ENCODE data around the gene WAPL.
A peak's percentile ranks its signal among the peaks of the same experiment; 100 is the strongest.

WAPL gene

DNA sequence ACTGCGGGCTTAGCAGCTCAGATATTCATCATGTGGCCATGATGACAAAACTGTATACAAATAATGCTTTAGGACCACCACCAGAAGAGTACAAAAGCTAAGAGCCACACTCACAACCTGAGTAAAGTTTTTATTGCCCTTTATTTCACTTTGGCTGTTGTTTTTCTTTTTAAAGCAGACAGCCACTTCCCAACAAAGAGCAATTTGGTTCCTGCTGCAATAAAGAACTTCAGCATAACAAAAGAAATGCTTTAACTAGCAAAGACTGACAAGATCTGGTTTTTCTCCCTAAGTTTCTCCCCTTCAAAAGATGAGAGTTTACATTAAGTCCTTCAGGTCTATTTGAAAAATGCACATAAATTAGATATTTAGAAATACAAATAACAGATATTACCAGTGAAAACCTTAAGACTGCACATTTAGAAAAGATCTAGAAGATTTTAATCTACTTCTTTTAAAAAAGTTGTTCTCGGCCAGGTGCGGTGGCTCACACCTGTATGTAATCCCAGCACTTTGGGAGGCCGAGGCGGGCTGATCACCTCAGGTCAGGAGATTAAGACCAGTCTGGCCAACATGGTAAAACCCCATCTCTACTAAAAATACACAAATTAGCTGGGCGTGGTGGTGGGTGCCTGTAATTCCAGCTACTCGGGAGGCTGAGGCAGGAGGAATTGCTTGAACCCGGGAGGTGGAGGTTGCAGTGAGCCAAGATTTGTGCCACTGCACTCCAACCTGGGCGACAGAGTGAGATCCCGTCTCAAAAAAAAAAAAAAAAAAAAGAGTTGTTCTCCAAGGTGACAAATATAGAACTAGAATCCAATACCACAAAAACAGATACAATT lies 59.4 kb downstream of the WAPL start:
- DNase-seq = no peak

DNA sequence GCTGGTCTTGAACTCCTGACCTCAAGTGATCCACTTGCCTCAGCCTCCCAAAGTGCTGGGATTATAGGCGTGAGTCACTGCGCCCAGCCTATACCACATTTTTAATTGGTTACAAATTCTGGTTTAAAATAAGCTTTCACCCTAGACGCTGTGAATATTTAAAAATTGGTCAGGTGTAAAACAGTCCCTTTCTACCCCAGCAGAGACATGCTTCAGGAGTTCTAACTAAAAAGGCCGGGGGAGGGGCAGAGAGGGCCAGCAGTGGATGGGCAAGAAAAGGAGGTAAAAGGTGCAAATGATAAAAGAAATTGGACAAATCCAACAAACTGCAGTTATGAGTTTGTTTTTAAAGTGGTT lies 70.0 kb downstream of the WAPL start:
- DNase-seq = no peak

DNA sequence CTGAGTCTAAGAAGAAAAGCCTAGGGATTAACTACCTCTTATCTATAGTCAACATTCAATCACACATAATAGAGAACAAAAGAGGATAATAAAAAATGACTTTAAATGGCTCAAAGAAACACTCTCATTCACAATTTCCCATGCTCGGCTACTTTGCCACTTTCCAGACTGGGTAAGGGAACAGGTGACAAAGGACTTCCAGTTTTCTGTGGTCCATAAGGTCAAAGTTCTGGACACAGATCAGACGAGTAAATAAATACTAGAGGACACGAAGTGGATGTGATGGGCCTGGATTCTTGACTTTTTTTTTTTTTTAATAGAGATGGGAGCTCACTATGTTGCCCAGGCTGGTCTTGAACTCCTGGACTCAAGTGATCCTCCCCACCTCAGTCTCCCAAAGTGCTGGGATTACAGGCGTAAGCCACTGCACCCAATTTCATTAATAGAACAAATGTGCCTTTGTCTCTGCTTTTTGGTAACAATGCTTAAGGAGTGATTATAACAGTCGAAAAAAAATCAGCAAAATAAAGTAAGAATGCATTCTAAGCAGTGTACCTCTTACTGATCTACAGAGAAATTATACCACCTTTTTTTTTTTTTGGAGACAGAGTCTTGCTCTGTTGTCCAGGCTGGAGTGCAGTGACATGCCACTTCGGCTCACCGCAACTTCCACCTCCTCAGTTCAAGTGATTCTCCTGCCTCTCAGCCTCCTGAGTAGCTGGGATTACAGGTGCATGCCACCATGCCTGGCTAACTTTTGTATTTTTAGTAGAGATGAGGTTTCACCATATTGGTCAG lies 70.6 kb downstream of the WAPL start:
- no peak for DNase-seq

DNA sequence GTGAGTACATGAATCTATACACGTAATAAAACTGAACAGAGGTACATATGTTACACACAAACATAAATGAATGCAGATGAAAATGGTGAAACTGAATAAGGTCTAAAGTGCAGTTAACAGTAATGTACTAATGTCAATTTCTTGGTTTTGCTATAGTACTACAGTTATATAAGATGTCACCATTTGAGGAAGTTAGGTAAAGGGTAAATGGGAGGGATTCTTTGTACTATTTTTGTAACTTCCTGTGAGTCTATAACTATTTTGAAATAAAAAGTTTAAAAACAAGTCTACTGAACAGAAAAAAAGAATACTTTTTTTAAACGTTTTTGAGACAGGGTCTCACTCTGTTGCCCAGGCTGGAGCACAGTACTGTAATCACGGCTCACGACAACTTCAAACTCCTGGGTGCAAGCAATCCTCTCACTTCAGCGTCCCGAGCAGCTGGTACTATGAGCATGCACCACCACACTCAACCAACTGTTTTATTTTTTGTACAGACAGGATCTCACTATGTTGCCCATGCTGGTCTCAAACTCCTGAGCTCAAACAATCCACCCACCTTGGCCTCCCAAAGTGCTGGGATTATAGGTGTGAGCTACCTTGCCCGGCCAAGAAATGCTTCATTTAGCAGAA lies 71.5 kb downstream of the WAPL start:
- DNase-seq = no peak

DNA sequence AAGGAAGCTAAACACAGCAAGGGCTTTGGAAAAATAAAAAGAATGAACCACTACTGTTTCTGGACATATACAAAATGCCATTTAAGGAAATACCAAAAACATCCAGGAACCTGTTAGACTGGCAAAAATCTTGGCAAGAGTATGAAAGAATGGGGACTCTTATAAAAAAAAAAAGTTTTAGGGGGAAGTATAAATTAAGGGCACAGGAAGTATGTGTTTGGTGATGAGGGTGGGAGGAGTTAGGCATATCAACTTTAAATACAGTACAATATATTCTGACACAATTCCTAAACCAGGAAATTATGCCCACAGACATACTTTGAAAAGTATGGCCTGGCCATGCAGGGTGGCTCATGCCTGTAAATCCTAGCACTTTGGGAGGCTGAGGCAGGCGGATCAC lies 74.2 kb downstream of the WAPL start:
- DNase-seq = no peak

DNA sequence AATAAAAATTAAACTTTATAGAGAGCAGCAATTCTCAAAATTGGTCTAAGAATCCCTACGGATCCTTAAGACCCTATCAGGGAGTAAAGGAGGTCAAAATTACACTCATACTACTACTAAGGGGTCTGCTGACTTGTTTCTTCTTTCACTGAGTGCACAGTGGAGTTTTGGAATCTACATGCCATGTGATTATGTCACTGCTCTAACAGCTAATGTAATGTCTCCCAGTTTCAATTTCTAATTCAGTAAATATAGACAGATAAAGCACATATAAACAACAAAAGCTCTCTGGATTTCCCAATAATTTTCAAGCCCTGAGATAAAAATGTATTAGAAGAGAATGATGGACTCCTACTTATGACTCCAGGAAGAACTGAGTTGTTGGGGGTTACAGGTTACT lies 74.6 kb downstream of the WAPL start:
- DNase-seq = no peak

DNA sequence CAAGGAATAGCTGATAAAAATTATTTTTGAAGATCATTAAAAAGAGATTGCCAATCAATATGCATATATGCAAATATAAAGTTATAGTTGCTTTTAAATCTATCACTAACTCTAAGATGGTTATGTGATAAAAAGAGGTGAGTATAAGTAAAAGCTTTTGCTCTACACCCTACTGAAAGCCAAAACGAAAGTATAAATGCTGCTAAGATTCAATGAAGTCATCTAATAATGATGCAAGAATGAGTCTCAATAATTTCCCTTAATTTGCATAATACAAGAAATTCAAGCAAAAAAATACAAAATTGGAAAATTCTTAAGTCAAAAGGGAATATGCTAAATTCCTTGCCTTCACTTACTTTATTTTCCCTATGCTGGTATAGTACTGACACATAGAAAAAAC lies 75.2 kb downstream of the WAPL start:
- no peak for DNase-seq

DNA sequence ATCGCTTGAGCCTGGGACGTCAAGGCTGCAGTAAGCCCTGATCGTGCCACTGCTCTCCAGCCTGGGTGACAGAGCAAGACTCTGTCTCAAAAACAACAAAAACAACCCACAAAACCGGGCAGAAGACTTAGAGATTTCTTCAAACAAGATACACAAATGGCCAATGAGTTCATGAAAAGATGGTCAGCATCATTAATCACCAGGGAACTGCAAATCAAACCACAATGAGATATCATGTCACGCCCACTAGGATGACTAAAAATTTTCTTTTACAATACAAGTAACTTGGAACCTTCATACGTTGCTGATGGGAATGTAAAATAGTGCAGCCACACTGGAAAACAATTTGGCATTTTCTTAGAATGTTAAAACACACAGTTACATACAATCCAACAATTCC lies 77.7 kb downstream of the WAPL start:
- DNase-seq = no peak

DNA sequence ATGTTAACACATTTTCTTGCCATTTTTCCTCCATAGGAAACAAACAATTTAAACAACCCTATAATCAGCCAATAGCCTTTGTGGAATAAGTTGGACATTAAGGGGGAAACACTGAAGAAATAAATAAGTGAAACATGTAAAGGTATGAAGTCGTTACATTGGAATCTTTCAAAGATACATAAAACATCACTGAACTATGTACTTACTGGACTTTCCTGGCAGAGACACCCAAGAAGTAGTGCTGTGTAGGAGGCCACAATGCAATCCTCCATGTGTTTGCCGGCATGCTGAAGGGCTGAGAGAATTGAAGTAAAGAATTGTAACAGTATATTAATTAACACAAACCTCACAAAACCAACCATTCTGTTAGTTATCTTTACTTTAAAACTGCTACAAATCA lies 78.5 kb downstream of the WAPL start:
- DNase-seq = no peak

DNA sequence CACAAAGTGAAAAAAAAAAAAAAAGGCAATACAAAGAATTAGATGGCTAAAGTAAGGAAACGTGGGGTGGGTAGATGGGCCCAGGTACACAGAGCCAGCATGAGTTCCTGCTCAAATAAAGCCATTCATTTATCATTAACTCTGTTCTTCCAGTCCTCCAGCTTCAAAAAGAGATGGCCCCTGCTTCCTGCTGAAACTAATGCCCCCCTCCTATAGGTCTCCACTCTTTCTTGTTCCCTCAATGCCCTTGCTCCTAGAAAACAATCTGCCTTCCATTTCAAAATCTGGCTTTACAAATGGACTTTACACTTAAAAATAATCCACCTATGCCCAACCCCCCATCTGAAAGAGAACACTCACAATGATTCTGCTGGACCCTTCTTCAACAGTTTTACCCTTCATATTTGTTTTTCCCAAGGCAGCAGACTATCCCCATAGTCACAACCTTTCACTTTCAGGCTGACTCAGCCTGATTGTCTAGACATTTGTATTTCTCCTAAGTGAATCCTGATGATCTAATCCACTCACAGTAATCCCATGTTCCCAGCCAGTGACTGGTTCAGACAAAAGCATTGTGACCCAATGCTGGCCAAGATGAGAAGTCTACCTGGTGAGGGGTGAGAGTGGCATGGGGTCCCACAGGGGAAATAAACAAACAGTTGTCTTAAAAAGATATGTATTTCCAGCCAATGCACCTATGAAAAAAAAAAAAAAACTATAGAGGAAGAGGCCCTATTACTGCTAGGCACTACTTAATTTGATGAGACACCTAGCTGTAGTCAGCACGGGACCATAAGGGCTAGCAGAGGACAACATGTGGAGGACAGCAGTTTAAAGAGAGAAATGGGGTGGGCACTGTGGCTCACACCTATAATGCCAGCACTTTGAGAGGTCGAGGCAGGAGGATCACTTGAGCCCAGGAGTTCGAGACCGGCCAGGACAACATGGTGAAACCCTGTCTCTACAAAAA lies 80.4 kb downstream of the WAPL start:
- DNase-seq = no peak

DNA sequence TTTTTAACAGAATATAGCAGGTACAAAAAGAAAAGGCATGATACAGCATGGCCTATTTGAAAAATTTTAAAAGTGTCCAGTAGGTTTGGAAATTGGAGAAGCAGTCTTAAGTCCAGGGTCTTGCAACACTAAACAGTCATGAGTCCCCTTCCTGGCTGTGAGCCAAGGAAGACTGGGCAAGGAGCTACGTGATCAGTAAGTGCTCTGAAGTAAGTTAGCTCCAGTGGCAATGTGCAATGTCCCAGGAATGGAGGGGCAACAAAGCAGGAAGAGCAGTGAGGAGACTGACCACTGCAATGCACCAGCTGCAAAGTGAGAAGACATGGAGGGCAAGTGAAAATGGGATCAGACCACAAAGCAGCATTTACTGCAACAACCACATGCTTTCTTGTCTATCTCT lies 82.0 kb downstream of the WAPL start:
- DNase-seq = peak; percentile 49

DNA sequence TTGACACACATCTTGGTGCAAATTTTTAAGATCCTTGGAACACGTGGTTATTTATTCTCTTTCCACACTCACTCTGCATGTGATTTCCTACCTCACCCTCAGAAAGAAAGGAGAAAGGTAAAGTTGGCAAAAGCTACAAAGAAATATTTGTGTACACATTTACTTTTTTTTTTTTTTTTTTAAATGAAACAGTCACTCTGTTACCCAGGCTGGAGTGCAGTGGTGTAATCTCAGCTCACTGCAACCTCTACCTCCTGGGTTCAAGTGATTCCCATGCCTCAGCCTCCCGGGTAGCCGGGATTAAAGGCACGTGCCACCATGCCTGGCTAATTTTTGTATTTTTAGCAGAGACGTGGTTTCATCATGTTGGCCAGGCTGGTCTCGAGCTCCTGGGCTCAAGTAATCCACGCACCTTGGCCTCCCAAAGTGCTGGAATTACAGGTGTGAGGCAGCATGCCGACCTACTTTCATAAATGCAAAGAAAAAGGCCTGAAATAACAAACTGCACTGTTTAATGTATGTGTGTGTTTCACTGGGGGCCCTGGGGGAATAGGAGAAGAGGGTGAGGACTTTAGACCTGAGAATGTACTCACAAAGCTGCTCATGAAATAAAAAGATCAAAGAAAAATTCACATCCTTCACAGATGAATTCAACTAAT lies 83.4 kb downstream of the WAPL start:
- DNase-seq = no peak

DNA sequence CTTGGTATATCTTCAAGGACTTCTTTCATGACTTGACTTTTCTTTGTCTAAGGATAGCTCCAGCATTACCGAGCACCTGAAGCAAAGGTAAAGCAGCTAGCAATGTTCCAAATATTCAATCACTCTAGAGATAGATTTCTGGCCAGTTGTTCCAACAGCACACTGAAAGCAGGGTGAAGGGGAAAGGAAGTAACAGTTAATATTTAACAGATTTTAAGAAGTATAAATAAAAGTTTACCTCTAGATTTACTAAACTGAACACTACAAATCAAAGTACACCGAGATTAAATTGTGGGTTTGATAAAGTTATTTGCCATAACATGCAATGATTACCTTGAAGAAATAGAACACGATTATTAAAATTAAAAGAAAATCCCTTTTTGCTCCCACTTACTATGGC lies 84.1 kb downstream of the WAPL start:
- DNase-seq = no peak

DNA sequence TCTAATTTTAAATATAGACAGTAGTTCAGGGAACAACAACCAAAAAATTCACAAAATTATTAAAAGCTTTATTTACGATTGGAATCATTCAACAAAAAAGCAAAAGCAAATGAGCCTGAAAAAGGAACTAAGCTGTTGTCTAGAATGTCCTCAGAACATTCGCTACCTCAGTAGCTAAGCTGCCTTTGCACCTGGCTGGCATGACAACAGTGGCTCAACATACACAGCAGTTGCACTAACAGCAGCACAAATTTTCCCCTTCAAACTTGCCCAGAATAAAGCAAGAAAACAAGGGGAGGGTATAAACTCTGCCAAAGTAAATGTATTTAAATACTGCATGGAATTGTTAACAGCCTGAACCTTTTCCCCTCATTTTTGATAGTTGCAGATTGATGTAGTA lies 84.6 kb downstream of the WAPL start:
- DNase-seq = no peak

DNA sequence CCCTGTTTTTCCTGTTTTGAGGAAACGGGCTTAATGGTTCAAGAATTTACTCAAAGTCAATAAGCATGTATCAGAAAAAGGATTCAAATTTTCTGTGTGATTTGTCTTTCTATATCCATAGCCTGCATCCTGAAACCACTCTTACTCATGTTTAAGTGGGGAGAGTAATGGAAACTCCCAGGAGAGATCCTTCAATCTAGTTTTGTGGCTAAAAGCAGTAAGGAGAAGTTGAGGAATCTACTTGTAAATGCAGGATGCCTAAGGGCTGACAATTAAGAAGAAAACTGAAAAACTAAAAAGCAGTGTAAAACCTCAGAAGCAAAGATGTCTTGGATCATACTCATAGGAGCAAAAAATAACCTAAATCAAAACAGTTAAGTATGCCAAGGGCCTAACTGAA lies 86.9 kb downstream of the WAPL start:
- DNase-seq = no peak

DNA sequence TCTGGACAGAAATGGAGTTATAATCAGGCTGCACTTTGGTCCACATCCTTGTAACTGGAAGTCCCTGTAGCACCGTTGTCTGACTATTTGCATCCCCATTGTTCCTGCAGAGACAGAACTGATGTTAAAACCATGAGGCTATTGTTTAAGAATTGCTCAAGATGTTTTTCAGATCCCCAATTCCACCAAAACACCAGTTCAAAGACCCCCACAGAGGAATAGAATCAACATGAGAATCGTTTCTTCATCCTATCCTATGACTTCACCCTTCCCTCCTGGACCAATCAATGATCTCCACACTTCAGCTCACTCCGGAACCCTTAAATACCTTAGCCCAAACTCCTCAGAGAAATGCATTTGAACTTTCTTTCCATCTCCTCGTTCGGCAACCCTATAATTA lies 97.9 kb downstream of the WAPL start:
- no peak for DNase-seq

DNA sequence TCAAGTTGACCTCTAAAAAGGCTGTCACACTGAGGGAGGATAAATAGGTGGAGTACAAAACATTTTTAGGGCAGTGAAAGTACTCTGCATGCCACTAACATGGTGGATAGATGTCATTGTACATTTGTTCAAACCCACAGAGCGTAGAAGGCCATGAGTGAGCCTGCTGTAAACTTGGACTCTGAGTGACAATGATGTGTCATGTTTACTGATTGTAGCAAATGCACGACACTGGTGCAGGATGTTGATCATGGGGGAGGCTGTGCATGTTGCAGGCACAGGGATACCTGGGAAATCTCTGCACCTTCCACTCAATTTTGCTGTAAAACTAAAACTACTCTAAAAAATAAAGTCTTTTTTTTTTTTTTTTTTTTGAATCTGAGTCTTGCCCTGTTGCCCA lies 102.5 kb downstream of the WAPL start:
- DNase-seq = no peak

DNA sequence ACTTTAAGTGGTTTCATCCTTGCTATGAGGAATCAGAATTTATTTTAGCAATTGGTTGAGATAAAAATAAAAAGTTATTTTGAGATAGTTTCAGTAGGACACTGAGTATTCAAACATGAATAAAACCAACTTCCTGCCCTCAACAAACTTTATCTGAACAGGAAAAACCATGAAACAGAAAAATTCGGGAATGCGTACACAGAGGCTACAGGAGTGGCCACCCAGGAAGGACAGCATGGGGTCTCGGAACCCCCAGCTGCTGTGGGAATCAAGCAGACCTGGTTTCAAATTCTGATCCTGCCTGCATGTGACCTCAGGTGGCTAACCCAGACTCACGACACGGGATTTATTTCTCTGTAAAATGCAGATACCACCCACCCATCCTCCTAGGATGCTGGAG lies 106.0 kb downstream of the WAPL start:
- DNase-seq = no peak

DNA sequence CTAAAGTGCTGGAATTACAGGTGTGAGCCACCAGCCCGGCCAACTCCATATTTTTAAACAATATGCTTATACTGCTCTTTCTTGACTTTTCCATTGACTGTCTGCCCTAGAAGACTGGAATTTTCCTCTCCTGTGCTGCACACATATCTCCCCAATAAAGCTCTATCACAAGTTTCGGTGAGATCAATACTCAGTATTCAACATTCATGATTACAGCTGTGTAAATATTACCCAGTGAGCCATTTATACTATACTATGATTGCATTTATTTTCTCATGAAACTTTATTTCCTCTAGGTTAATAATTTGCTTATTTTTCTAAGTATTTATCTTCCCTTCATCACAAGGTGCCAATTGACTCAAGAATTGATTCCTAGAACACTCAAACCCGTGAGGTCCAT lies 106.5 kb downstream of the WAPL start:
- DNase-seq = no peak

DNA sequence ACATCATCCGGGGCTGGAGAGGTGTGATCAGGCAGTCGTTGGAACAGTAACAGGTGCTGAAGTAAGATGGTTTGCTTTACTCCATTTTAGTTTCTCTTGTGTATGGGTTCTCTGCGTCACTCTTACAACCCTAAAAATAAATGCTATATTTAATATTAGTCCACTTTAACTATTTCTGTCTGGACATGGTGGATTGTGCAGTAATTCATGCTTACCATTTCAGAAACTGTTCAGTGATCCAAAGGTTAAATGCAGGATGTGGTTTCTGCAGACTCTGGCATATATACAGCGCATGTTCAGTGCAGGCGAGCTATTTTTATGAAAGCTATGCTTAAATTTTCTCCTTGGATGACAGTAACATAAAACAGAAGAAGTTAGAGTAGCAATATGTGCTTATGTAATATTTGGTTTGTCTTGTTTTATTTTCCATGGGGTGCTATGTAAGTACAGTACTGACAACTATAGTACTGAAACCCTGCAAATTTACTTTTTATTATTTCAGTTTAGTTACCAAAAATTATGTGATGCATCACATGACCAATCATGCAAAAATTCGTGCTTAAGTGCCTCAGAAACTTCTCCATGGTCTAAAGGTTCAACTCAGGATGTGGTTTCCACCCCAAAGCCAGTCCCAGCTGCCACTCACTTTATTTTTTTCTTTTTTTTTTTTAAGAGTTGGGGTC lies 108.4 kb downstream of the WAPL start:
- no peak for DNase-seq

DNA sequence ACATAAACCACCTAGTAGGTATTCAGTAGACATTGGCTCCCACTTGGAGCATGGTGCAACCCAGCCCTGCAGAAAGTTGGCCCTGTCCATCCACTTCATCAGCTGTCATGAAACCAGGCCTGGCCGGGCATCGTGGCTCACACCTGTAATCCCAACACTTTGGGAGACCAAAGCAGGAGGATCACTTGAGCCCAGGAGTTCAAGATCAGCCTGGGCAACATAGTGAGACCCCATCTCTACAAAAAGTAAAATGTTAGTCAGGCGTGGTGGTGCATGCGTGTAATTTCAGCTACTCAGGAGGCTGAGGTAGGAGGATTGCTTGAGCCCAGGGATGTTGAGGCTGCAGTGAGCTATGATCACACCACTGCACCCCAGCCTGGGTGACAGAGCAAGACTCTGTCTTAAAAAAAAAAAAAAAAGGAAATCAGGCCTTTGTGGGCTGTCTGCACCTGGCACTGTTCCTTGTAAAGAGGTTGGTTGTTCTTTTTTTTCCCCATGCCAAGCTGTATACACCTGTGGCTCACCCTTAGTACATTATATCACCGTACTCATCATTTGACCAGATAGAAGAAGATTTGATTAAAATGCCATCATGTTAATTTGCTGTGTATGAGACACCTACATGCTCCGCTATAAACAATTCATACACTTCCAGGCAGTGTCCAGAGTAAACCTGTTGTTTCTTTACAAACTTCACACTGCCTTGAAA lies 109.6 kb downstream of the WAPL start:
- no peak for DNase-seq

All from femur (tissue), 1 donor.